NCI-H2081 treated with DMSO at 0.1 percent for 48 hours (cell line): ENCODE measurements around the gene C1orf122.

Source experiments
- DNase-seq: peaks from one replicate; lab custom pipeline; 2025; lab: John Stamatoyannopoulos, UW

Gene C1orf122

DNA sequence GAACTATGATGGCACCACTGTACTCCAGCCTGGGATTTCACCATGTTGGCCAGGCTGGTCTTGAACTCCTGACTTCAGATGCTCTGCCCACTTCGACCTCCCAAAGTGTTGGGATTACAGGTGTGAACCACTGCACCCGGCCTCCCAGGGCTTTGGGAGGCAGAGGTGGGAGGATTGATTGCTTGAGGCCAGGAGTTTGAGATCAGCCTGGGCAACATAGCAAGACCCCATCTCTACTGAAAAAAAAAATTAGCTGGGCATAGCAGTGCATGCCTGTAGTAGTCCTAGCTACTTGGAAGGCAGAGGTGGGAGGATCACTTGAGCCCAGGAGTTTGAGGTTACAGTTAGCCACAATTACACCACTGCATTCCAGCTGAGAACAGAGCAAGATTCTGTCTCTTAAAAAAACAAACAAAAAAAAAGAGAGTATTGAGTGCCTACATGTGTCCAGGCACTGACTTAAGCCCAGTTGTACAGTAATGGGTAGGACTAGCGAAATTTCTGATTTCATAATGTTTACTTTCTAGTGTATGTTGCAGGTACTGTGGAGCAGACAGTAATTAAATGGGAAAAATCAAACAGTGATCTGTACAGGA is 9.7 kb upstream of the C1orf122 start:
- no peak for DNase-seq

DNA sequence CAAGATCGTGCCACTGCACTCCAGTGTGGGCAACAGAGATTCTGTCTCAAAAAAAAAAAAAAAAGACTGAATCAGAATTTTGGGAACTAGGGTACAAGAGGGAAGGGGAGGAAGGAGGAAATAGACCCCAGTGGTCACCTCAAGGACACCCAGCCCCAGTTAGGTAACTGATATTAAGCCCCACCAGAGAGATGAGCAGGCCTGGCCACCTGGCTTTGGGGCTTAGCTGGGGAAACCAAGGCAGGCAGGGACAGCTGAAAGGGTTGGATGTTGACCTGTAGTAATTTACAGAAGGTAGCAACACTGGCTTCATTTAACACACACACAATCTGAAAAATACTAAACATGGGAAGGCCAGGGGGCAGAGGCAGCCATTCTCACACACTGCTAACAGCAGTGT is 5.2 kb upstream of the C1orf122 start:
- no peak for DNase-seq

DNA sequence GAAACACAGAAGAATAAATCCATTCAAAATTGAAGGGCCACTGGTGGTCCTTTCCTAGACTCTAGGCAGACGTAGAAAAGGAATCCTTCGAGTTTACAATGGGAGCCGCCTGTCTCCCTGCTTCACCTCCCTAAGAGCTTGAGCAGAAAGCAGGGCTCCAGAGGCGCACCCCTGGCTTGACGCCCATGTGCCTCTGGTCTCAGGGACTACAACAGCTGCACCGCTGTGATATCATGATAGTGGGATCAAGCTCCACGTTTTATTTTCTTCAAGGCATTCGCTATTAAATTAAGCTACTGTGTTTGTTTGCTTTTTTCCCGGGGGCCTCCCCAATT is 403 bp upstream of the C1orf122 start:
- DNase-seq: no peak

DNA sequence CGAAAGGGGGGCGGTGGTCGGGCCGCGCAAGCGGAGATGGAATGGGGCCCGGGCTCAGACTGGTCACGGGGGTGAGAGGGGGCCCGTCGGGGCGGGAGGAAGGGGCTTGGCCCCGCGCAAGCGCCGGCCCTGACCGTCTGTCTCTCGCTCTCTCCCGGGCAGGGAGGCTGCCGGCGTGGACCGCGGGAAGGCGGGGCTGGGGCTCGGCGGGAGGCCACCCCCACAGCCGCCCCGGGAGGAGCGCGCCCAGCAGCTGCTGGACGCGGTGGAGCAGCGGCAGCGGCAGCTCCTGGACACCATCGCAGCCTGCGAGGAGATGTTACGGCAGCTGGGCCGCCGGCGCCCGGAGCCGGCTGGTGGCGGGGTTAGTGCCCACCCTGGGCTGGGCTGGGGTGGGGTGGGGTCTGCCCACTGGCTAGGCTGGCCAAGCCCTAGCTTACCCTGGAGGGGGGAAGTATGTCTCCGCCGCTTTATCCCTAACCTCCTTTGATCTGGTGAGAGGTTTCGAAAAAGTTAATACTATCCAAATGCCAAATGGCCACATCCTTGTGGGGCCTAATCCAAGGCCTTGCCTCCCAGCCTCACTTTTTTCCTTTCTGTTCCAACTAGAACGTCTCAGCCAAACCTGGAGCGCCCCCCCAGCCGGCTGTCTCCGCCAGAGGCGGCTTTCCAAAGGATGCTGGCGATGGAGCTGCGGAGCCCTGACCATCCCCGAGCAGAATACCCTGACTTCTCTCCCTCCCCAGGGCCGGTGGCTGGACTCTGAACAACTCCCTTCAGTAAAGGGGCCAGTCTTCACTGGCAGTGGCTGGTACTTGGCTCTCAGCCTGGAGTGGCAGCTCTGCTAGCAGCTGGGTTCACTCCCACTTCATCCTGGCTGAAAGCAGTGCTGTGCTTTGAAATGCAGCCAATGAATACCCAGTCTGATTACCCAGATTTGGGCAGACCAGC is 1.1 kb downstream of the C1orf122 start:
- peak; percentile 48 for DNase-seq

DNA sequence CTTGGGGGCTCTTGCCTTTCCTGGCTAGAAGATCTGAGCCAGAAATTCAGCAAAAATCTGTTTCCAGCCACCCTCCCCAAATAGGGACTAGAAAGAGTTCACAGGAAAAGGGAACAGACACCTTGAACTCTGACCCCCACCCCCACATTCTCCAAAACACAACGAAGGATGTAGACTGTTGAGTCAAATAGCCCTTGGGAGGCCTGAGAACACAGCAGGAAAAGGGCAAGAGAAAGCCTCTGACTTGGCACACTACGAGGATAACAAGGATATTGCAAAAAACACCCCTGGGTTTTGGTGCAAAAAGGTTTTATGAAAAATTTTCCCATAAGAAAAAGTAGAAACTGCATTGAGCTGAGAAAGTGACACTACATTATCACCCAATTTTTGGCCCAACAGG is 2.4 kb downstream of the C1orf122 start:
- DNase-seq: no peak

DNA sequence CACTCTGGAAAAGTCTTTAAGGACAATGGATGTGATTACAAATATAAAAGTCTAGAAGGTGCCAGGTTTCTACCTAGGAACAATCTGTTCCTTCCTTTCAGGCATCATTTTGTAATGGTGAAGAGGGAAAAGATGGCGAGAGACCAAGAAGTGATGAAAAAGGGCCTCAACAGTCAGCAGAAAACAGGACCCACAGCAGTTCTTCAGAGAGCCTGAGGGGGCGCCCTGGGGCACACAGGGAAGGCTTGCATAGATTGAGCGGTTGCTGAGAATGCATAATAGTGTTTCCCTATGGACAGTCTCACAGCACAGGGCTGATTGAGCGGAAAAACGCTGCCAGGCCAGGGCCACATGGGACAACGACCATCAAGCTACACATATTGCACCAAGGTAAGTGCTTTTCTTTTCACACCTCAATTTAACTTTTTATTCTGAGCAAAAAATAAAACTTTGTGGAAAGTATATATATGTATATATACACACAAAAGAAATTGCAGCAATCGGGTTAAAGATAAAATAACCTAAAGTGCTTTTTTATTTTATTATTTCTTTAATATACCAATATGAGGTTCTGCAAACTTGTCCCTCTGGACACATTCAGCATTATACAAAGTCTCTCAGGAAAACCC is 3.6 kb downstream of the C1orf122 start:
- DNase-seq: peak; percentile 68

DNA sequence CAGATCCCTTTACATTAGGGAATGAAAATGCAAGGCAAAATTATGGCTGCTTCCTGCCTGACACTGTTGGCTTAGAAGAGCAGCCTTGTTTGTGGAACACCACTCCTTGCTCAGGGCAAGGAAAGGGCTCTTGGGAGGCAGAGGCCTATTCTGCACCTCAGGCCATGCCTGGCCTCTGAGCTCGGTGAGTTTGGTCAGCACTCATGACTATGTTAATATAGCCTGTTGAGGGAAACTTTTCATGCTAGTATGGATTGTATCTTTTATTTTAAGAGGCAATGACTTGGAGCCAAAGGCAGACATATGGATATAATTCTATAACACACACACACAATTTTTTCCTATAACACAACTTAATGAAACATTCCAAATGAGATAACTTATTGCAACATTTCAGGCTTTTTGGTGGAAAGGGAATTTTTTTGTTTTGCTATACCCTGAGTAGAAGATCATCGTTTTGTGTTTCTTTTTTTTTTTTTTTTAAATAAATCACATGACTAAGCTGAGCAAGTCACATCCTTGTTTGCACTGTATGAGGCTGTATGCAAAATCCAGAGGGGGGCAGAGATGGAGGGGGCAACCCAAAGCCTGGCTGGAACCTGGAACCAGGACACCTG is 6.0 kb downstream of the C1orf122 start:
- DNase-seq: no peak

DNA sequence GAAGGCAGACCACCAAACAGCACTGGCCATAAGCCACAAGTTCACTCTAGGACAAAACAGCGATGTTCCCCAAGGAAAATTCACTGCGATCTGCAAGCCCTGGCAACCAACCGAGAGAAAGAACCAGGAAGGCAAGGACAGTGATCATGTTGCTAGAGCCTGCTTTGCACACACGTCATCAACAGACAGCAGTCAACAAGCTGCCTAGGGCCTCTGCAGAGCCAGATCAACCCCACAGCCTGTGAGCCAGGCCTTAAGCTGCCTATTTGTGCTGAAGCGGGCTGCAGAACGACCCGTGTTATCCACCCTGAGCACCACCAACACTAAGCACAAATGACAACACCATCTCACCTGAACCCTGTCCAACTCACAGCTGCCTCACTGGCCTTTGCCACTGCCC is 6.7 kb downstream of the C1orf122 start:
- no peak for DNase-seq

DNA sequence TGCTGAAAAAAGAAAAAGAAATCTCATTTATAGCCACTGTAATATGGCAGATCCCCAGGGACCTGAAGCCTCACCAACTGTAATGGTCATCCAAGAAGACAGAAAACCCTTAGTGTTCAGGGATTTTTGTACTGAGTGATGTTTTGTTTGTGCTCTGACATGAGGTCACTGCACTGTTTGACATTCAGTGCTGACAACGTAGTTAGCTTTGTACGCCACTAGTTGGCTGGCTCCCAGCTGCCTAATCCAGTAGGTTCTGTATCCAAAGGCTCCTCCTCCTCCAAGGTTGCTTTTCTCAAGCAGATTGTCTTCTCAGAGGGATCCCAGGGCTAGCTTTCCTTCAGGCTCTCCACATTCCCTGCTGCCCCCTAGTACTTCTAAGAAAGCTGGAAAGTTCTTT is 9.9 kb downstream of the C1orf122 start:
- no peak for DNase-seq

DNA sequence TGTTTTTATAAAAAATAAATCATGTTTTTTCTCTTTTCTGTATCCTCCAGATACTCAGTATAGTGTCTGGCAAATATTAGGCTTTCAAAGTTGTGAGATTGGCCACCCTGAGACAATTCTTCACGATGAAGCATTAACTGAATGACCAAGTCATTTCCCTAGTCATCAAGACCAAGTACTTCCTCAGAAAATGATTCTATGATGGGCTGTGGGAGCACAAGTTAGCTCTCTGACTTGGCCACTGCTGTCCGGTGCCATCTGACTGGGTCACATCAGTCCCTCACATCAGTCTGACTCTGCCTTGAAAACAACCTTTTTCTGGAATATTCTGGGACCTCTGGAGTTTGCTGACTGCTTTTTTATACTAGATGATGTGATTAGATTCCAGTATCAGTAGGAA is 13.9 kb downstream of the C1orf122 start:
- DNase-seq: no peak

DNA sequence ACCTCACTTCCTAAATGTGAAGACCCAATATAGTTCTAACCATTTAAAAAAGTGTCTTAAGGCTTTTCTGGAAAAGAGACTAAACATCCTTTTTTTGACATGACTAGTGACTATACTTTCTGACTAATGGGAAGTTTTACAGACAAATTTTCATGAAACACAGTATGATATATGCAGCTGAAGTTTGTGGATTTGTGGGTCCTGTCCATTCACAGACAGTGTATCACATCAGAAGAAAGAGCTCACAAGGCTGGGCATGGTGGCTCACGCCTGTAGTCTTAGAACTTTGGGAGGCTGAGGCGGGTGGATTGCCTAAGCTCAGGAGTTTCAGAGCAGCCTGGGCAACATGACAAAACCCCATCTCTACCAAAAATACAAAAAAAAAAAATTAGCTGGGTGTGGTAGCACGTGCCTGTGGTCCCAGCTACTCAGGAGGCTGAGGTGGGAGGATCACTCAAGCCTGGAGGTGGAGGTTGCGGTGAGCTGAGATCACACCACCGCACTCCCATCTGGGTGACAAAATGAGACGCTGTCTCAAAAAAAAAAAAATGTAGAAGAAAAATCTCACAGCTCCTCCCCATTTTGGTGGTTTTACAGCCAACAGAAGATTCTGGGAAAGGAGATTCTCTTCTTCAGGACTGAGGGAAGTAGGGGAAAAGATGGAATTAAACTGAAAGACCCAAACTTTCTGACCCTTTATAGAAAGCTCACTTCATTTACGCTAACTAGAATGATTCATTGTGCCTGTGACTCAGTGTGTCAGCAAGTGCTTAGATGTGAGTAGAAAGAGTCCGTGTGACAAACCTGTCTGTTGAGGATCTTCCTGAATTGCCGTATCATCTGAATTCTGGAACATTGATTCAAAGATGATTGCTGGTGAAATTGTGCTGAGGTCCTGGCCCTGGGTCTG is 15.6 kb downstream of the C1orf122 start:
- DNase-seq: no peak

DNA sequence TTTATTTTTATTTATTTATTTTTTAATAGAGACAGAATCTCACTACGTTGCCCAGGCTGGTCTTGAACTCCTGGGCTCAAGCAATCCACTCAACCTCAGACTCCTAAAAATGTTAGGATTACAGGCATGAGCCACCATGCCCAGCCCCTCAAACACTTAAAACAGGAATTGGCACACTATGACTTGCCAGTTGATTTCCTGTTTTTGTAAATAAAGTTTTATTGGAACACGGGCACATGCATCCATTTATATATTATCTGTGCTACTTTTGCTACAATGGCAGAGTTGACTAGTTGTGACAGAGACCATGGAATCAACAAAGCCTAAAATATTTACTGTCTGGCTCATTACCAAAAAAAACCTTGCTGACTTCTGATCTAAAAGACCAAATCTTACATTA is 16.4 kb downstream of the C1orf122 start:
- DNase-seq: no peak

DNA sequence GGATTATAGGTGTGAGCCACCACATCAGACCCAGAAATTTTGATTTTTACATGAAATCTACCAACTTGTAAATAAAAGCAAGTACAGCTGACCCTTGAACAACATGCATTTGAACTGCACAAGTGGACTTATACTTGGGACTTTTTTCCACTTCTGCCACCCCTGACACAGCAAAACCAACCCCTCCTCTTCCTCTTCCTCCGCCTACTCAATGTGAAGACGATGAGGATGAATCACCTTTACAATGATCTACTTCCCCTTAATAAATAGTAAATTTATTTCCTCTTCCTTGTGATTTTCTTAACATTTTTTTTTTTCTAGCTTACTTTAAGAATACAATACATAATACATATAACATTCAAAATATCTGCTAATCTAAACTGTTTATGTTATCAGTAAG is 17.9 kb downstream of the C1orf122 start:
- DNase-seq: no peak

DNA sequence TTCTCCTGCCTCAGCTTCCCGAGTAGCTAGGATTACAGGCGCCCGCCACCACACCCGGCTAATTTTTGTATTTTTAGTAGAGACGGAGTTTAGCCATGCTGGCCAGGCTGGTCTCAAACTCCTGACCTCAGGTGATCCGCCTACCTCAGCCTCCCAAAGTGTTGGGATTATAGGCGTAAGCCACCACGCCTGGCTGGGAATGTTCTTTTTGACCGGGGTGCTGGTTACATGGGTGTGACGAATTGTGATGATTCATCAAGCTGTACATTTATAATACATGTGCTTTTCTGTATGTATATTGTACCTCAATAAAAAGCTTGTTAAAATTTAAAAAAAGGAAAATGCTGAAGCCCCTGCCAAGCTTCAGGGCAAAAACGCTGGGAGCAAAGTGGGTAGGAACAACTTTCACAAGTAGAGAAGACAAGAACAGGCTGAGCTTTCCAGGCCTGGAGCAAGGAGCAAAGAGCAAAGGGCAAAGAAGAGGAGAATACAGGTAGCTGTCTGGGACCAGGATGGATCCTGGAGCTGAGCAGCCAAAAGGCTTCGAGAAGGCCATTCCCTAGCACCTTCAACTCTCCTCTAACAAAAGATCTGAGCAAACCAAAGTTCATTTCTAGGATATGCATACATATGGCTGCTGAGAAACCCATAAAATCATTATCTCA is 21.0 kb downstream of the C1orf122 start:
- DNase-seq: no peak

DNA sequence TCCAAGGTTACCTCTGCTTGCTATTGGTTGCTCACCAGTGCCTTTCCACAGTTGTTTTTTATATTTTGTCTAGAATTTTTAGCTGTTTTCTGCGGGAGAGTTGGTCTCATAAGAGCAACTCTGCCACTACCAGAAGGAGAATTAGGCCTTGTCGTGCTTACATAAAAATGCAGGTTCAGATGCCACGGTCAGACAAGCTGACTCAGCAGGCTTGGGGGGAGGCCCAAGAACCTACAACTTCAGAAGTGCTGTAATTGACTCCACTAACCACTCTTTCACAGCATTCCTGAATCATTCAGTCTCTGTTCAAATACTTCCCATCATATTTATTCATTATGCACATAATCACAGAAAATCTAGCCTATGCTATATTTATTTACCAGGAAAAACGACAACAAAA is 23.5 kb downstream of the C1orf122 start:
- no peak for DNase-seq

DNA sequence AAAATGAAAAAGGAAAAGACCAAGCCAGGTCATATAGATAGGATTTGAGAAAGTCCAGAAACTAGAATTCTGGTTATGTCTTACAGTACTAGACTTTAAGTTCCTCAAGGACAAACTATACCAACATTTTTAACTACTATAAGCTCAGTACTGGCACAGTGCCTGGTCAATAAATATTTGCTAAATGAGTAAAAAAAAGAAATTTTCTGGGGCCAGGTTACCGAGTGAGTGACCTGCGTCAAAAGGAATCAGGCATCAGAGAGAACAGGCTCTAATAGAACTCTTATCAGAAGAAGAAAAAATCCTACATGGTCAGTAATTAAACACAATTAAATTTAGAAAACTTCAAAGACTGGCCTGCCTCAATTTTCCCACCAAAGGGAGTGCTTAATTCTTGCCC is 24.2 kb downstream of the C1orf122 start:
- no peak for DNase-seq

DNA sequence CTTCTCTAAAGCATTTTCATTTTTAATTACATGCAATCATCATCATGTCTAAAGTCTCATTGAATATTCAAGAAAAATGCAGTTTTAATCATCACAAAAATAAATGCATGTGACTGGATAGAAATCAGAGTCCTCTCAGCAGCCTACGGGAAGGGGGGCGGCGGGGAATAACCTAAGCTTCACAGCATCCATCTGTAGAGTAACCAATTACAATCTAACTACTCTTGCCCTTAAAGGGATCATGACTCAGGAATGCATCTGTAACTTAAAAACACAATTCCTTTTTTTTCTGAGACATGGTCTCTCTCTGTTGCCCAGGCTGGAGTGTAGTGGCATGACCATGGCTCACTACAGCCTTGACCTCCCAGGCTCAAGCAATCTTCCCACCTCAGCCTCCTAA is 29.2 kb downstream of the C1orf122 start:
- no peak for DNase-seq

DNA sequence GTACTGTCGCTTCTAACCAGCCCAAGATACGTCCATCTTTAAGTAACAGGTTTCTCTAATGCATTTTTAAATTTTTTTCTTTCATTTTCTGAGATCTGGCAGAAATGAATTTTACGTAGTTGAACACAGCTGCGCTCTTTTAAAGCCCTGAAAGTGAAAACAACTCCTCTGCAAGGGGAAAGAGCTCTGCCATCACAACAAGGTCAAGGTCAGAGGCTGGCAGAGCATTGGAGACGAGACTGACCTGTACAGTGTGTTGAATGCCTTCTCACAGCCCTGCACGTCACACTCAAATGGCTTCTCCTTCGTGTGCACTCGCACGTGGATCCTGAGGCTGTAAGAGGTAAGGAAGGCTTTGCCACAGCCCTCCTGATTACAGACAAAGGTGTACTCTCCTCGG is 32.1 kb downstream of the C1orf122 start:
- DNase-seq: no peak

DNA sequence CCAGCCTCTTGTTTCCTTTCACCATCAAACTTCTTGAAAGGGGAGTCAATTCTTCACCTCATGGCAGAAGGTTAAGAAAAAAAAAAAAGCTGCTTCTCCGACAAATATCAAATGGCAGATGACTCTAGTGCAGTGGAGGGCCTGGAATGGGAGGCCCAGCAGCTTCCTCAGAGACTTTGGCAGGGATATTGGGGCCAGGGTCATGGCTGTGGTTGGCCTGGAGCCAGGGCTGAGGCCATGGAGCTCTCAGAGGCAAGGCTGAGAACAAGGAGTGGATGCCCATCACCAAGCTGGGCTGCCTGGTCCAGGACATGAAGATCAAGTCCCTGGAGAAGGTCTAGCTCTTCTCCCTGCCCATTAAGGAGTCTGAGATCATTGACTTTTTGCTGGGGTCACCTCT is 33.1 kb downstream of the C1orf122 start:
- DNase-seq: no peak

DNA sequence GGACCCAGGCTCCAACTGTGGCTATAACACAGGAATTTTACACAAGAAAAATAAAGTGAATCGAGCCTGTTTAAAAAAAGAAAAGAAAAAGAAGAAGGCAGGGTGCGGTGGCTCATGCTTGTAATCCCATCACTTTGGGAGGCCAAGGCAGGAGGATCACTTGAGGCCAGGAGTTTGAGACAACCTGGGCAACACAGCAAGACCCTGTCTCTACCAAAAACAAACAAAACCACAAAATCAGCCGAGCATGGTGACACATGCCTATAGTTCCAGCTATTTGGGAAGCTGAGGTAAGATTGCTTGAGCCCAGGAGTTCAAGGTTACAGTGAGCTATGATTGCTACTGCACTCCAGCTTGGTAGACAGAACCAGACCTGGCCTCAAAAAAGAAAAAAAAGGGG is 34.1 kb downstream of the C1orf122 start:
- no peak for DNase-seq

DNA sequence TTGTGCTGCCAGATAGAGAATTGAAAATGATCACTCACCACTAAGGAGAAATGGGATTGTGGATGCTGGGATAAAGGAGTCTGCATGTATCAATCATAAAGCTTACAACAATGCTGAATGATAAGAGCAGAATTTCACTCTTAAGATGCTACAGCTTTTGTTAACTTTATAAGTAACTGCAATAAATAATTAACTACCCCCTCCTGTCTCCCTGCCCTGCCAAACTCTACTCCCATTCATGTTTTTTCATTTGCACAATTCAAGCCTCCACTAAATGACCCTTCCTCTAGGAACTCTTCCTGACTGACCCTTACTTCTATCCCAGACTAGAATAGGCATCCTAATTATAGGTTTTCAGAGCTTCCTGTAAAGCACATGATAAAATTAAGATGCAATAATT is 36.9 kb downstream of the C1orf122 start:
- no peak for DNase-seq
